ENCODE data around the gene IL16.

The IL16 gene

GRCh38 chr15:81297603-81298575, 101.2 kb downstream of the IL16 start:
- TF ChIP-seq CTCF (IDR thresholded peaks at IDR 0.05) (no peak), ZFX (IDR thresholded peaks at IDR 0.05; ENCODE audit: borderline replicate concordance) (no peak)
- no peak overlapping the region for H3K27ac ChIP-seq

- TF ChIP-seq CTCF (IDR thresholded peaks at IDR 0.05) (no peak), ZFX (IDR thresholded peaks at IDR 0.05; ENCODE audit: borderline replicate concordance) (no peak)
- H3K27ac ChIP-seq, result no peak overlapping the region
Measured at GRCh38 chr15:81298611-81299010, 101.9 kb downstream of the IL16 start.

- TF ChIP-seq CTCF (IDR thresholded peaks at IDR 0.05) (no peak), ZFX (IDR thresholded peaks at IDR 0.05; ENCODE audit: borderline replicate concordance) (no peak)
- no peak overlapping the region for H3K27ac ChIP-seq
Measured at GRCh38 chr15:81299156-81299555, 102.5 kb downstream of the IL16 start.

- no peak overlapping the region for H3K27ac ChIP-seq
- TF ChIP-seq CTCF (IDR thresholded peaks at IDR 0.05), result no peak
- no peak for TF ChIP-seq ZFX (IDR thresholded peaks at IDR 0.05; ENCODE audit: borderline replicate concordance)
Measured at GRCh38 chr15:81299630-81300273, 103.1 kb downstream of the IL16 start.

GRCh38 chr15:81301385-81301784, 104.7 kb downstream of the IL16 start:
- TF ChIP-seq ZFX (IDR thresholded peaks at IDR 0.05; ENCODE audit: borderline replicate concordance), result no peak
- no peak for TF ChIP-seq CTCF (IDR thresholded peaks at IDR 0.05)
- no peak overlapping the region for H3K27ac ChIP-seq

GRCh38 chr15:81301815-81302399, 105.2 kb downstream of the IL16 start:
- TF ChIP-seq ZFX (IDR thresholded peaks at IDR 0.05; ENCODE audit: borderline replicate concordance) (no peak), CTCF (IDR thresholded peaks at IDR 0.05) (no peak)
- no peak overlapping the region for H3K27ac ChIP-seq

Data from 22Rv1 (cell line).